Loucy (cell line): ENCODE data around the gene SEMA4C.

ENCODE experiments used
- CTCF ChIP-seq: fragments of 200-600 bp; sonication (generic); conservative IDR thresholded peaks from 2 replicates; pipeline ENCODE4 v1.5.1; 2014; ENCODE audit warnings: mild to moderate bottlenecking, antibody characterized with exemption, low read length
- EZH2phosphoT487 ChIP-seq: fragments of 200-600 bp; IDR thresholded peaks from 2 replicates; pipeline ENCODE4 v1.6.1; 2018; ENCODE audit warnings: antibody characterized with exemption, mild to moderate bottlenecking, moderate library complexity, borderline replicate concordance

DNA sequence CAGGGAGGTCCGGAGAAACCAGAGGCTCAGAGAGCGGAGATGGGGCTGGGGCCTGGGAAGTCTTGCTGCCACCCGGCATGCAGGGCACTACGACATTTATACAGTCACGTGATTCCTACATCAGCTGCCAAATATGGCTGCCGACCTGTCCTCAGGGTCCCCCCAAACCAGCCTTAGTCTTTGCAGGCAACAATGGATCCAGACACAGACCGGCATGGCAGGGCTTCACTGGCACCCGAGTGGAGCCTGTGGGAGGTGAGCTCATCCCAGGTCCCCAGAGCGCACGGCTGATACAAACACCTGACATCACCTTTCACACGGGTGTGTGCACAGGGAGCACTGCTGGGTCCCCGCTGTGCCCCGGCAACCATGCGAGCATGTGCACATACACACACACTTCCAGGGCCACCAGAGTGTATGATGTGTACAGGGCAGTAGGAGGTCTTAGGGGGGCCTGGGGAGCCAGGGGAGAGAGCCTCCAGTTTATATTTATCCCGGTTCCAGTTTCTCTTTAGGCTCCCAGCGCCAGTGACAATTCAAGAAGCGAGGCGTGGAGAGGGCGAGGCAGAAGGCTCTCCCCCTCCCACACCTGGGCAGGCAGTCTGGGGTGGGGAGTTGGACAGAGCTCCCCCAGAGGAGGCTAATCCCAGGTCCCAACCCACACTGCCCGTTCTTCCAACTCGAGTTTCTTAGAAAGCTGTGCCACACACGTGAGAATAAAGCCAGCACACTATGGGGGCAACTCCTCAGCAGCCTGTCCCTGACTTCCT is 2.7 kb downstream of the SEMA4C start:
- TF ChIP-seq CTCF: no peak
- no peak for TF ChIP-seq EZH2phosphoT487
